ENCODE data around the gene PHLDB1. TPM values are rescaled to one million over a fixed set of nuclear protein-coding genes. Genes with fewer than 3 reads are reported as not detected.
"Not testable (repeated sequence)": the region's sequence is repeated elsewhere in the genome, so short reads cannot be mapped to it uniquely, and the experiment has no call there.

Gene PHLDB1
- total RNA-seq, result 2.1 and 2.2 TPM in 2 replicates

GRCh38 chr11:118607401-118608359 lies at the start of gene PHLDB1:
Gene PHLDB1 (plus strand): TSS chr11:118607615. CDS start chr11:118613837, 6,222 bp downstream.
- peak within 1 kb of the TSS; percentile 69 for H3K4me3 Mint-ChIP-seq (ENCODE audit: low read depth)
- H3K36me3 Mint-ChIP-seq (ENCODE audit: low read depth), result peaks cover 3% of the 10 kb centered on the region
- DNase-seq (ENCODE audit: low spot score), result no peak
- H3K4me1 Mint-ChIP-seq (ENCODE audit: low read depth), result peaks cover 18% of the 10 kb centered on the region
- no peaks in the 10 kb centered on the region for H3K9me3 Mint-ChIP-seq
- no peak within 1 kb of the TSS for H3K27ac Mint-ChIP-seq
- intact Hi-C loops (cut with micrococcal nuclease), result no loop called here
- H3K27me3 Mint-ChIP-seq (ENCODE audit: low read depth), result peaks cover 29% of the 10 kb centered on the region

GRCh38 chr11:118560806-118561205 lies 46.6 kb upstream of the PHLDB1 start:
- DNase-seq (ENCODE audit: low spot score), result no peak
- intact Hi-C loops (cut with micrococcal nuclease), result loop anchor here (5.0 kb wide), 1 partner anchor 674 kb away; no protein-coding TSS in a partner anchor
- H3K27ac Mint-ChIP-seq, result no peak overlapping the region
- no peaks in the 10 kb centered on the region for H3K9me3 Mint-ChIP-seq
- H3K4me1 Mint-ChIP-seq (ENCODE audit: low read depth), result peaks cover 8% of the 10 kb centered on the region
- H3K36me3 Mint-ChIP-seq (ENCODE audit: low read depth), result no peaks in the 10 kb centered on the region
- H3K27me3 Mint-ChIP-seq (ENCODE audit: low read depth), result no peaks in the 10 kb centered on the region
- H3K4me3 Mint-ChIP-seq (ENCODE audit: low read depth), result no peak overlapping the region

- Mint-ChIP-seq H3K27me3 (ENCODE audit: low read depth) (no peaks in the 10 kb centered on the region), H3K36me3 (ENCODE audit: low read depth) (no peaks in the 10 kb centered on the region), H3K4me1 (ENCODE audit: low read depth) (peaks cover 13% of the 10 kb centered on the region), H3K4me3 (ENCODE audit: low read depth) (peak overlapping the region; percentile 91), H3K9me3 (no peaks in the 10 kb centered on the region), H3K27ac (peak overlapping the region; percentile 53)
- intact Hi-C loops (cut with micrococcal nuclease), result no loop called here
- DNase-seq (ENCODE audit: low spot score), result no peak
These were observed 42.4 kb upstream of the PHLDB1 start for GRCh38 chr11:118565051-118565450.

- no peak for DNase-seq (ENCODE audit: low spot score)
- Mint-ChIP-seq H3K36me3 (ENCODE audit: low read depth) (peaks cover 14% of the 10 kb centered on the region), H3K27me3 (ENCODE audit: low read depth) (no peaks in the 10 kb centered on the region), H3K4me3 (ENCODE audit: low read depth) (no peak overlapping the region), H3K27ac (no peak overlapping the region), H3K4me1 (ENCODE audit: low read depth) (peaks cover 26% of the 10 kb centered on the region), H3K9me3 (no peaks in the 10 kb centered on the region)
- intact Hi-C loops (cut with micrococcal nuclease), result loop anchor here (5.0 kb wide), 2 partner anchors 132 to 262 kb away; partner anchors contain the start of gene KMT2A
These were observed 37.7 kb upstream of the PHLDB1 start for GRCh38 chr11:118569670-118570069.

- H3K36me3 Mint-ChIP-seq (ENCODE audit: low read depth), result peaks cover 24% of the 10 kb centered on the region
- H3K9me3 Mint-ChIP-seq, result no peaks in the 10 kb centered on the region
- H3K27me3 Mint-ChIP-seq (ENCODE audit: low read depth), result no peaks in the 10 kb centered on the region
- peaks cover 31% of the 10 kb centered on the region for H3K4me1 Mint-ChIP-seq (ENCODE audit: low read depth)
- H3K4me3 Mint-ChIP-seq (ENCODE audit: low read depth), result no peak overlapping the region
- no peak for DNase-seq (ENCODE audit: low spot score)
- no peak overlapping the region for H3K27ac Mint-ChIP-seq
- intact Hi-C loops (cut with micrococcal nuclease), result loop anchor here (5.0 kb wide), 2 partner anchors 133 to 263 kb away; partner anchors contain the start of gene KMT2A
These were observed 36.6 kb upstream of the PHLDB1 start for GRCh38 chr11:118570787-118571186.

- Mint-ChIP-seq H3K4me1 (ENCODE audit: low read depth) (peaks cover 29% of the 10 kb centered on the region), H3K4me3 (ENCODE audit: low read depth) (peak overlapping the region; percentile 99), H3K27ac (peak overlapping the region; percentile 97), H3K36me3 (ENCODE audit: low read depth) (peaks cover 30% of the 10 kb centered on the region)
- DNase-seq (ENCODE audit: low spot score), result peak; percentile 10
- H3K9me3 Mint-ChIP-seq; H3K27me3 Mint-ChIP-seq (ENCODE audit: low read depth): not testable (repeated sequence)
- intact Hi-C loops (cut with micrococcal nuclease), result loop anchor here (2.0 to 5.0 kb wide), 4 partner anchors 23 to 264 kb away; partner anchors contain the start of genes ATP5MG and KMT2A
These were observed 35.7 kb upstream of the PHLDB1 start for GRCh38 chr11:118571701-118572060.

GRCh38 chr11:118572061-118572980 lies 35.1 kb upstream of the PHLDB1 start, which contains the start of gene ARCN1:
Gene ARCN1 (plus strand): TSS chr11:118572409. CDS start chr11:118572548, 139 bp downstream.
- Mint-ChIP-seq H3K4me1 (ENCODE audit: low read depth) (peaks cover 29% of the 10 kb centered on the region), H3K4me3 (ENCODE audit: low read depth) (peak within 1 kb of the TSS; percentile 99), H3K27me3 (ENCODE audit: low read depth) (no peaks in the 10 kb centered on the region), H3K27ac (peak within 1 kb of the TSS; percentile 97), H3K9me3 (no peaks in the 10 kb centered on the region), H3K36me3 (ENCODE audit: low read depth) (peaks cover 33% of the 10 kb centered on the region)
- intact Hi-C loops (cut with micrococcal nuclease), result loop anchor here (2.0 to 5.0 kb wide), 4 partner anchors 22 to 265 kb away; partner anchors contain the start of genes ATP5MG and KMT2A
- DNase-seq (ENCODE audit: low spot score), result peak; percentile 72

- H3K9me3 Mint-ChIP-seq, result no peaks in the 10 kb centered on the region
- DNase-seq (ENCODE audit: low spot score), result peak; percentile 16
- H3K27me3 Mint-ChIP-seq (ENCODE audit: low read depth), result no peaks in the 10 kb centered on the region
- H3K27ac Mint-ChIP-seq, result peak overlapping the region; percentile 97
- H3K36me3 Mint-ChIP-seq (ENCODE audit: low read depth), result peaks cover 37% of the 10 kb centered on the region
- H3K4me1 Mint-ChIP-seq (ENCODE audit: low read depth), result peaks cover 29% of the 10 kb centered on the region
- intact Hi-C loops (cut with micrococcal nuclease), result loop anchor here (2.0 to 5.0 kb wide), 4 partner anchors 22 to 266 kb away; partner anchors contain the start of genes ATP5MG and KMT2A
- peak overlapping the region; percentile 99 for H3K4me3 Mint-ChIP-seq (ENCODE audit: low read depth)
These were observed 34.3 kb upstream of the PHLDB1 start for GRCh38 chr11:118572981-118573550.

GRCh38 chr11:118574636-118575035 lies 32.8 kb upstream of the PHLDB1 start:
- H3K27me3 Mint-ChIP-seq (ENCODE audit: low read depth), result no peaks in the 10 kb centered on the region
- H3K9me3 Mint-ChIP-seq, result no peaks in the 10 kb centered on the region
- intact Hi-C loops (cut with micrococcal nuclease), result loop anchor here (5.0 kb wide), 2 partner anchors 137 to 267 kb away; partner anchors contain the start of gene KMT2A
- H3K36me3 Mint-ChIP-seq (ENCODE audit: low read depth), result peaks cover 42% of the 10 kb centered on the region
- H3K4me1 Mint-ChIP-seq (ENCODE audit: low read depth), result peaks cover 29% of the 10 kb centered on the region
- DNase-seq (ENCODE audit: low spot score), result no peak
- H3K27ac Mint-ChIP-seq, result no peak overlapping the region
- H3K4me3 Mint-ChIP-seq (ENCODE audit: low read depth), result peak overlapping the region; percentile 45

GRCh38 chr11:118577995-118578394 lies 29.4 kb upstream of the PHLDB1 start:
- intact Hi-C loops (cut with micrococcal nuclease), result not testable (repeated sequence)

GRCh38 chr11:118581057-118581456 lies 26.4 kb upstream of the PHLDB1 start:
- no peak overlapping the region for H3K27ac Mint-ChIP-seq
- intact Hi-C loops (cut with micrococcal nuclease), result no loop called here
- peaks cover under 1% of the 10 kb centered on the region for H3K4me1 Mint-ChIP-seq (ENCODE audit: low read depth)
- H3K9me3 Mint-ChIP-seq, result no peaks in the 10 kb centered on the region
- H3K27me3 Mint-ChIP-seq (ENCODE audit: low read depth), result no peaks in the 10 kb centered on the region
- peaks cover 48% of the 10 kb centered on the region for H3K36me3 Mint-ChIP-seq (ENCODE audit: low read depth)
- no peak overlapping the region for H3K4me3 Mint-ChIP-seq (ENCODE audit: low read depth)
- no peak for DNase-seq (ENCODE audit: low spot score)

More at GRCh38 chr11:118577995-118578394, 29.4 kb upstream of the PHLDB1 start:
- not testable (repeated sequence) for H3K9me3 Mint-ChIP-seq; DNase-seq (ENCODE audit: low spot score); H3K27ac Mint-ChIP-seq; H3K4me3 Mint-ChIP-seq (ENCODE audit: low read depth); H3K27me3 Mint-ChIP-seq (ENCODE audit: low read depth)
- H3K4me1 Mint-ChIP-seq (ENCODE audit: low read depth), result peaks cover 22% of the 10 kb centered on the region
- H3K36me3 Mint-ChIP-seq (ENCODE audit: low read depth), result peaks cover 46% of the 10 kb centered on the region

GRCh38 chr11:118587952-118588351 lies 19.5 kb upstream of the PHLDB1 start:
- H3K27me3 Mint-ChIP-seq (ENCODE audit: low read depth), result no peaks in the 10 kb centered on the region
- no peak overlapping the region for H3K27ac Mint-ChIP-seq
- no peak for DNase-seq (ENCODE audit: low spot score)
- peaks cover 67% of the 10 kb centered on the region for H3K36me3 Mint-ChIP-seq (ENCODE audit: low read depth)
- H3K9me3 Mint-ChIP-seq, result no peaks in the 10 kb centered on the region
- H3K4me1 Mint-ChIP-seq (ENCODE audit: low read depth), result no peaks in the 10 kb centered on the region
- no peak overlapping the region for H3K4me3 Mint-ChIP-seq (ENCODE audit: low read depth)
- intact Hi-C loops (cut with micrococcal nuclease), result no loop called here
